Measurements from ENCODE around the gene ROM1. TPM values are rescaled to one million over a fixed set of nuclear protein-coding genes. Genes with fewer than 3 reads are reported as not detected.

ROM1 gene
- total RNA-seq, 1 experiment from 2014 or later: 0.79 TPM

GRCh38 chr11:62664405-62665074 is 51.5 kb downstream of the ROM1 start:
- peak; percentile 53 for DNase-seq (ENCODE audit: low read depth, low spot score)
- in situ Hi-C loops (cut with HindIII; ENCODE audit: low pct_unique_long_range_greater_than_20kb, low sequenced_read_pairs): no loop called here

Small RNAs within 50 kb of the gene (small RNA-seq; reads per million reads assigned to genes)
- gene AP001458.1 (0 reads per million in 2 experiments), gene MIR6747 (0 reads per million in 2 experiments)

Other genes with a start within 250 kb of the ROM1 start
- gene SCGB1A1, start 194.2 kb upstream of the ROM1 start, total RNA-seq (2014; rRNA removed; shearing (Covaris generic)): not detected in 2 replicates
- 11.3 and 14.3 TPM in 2 replicates for gene AHNAK, start 66.5 kb upstream of the ROM1 start, total RNA-seq (2014; rRNA removed; shearing (Covaris generic))
- gene EEF1G, start 39.4 kb upstream of the ROM1 start, total RNA-seq (2014; rRNA removed; shearing (Covaris generic)): 1,631 and 1,643 TPM in 2 replicates
- gene TUT1, start 21.7 kb upstream of the ROM1 start, total RNA-seq (2014; rRNA removed; shearing (Covaris generic)): 6.0 and 7.3 TPM in 2 replicates
- 55.4 and 56.3 TPM in 2 replicates for gene MTA2, start 11.4 kb upstream of the ROM1 start, total RNA-seq (2014; rRNA removed; shearing (Covaris generic))
- 9.1 and 9.7 TPM in 2 replicates for gene EML3, start 482 bp upstream of the ROM1 start, total RNA-seq (2014; rRNA removed; shearing (Covaris generic))
- 66.7 and 70.2 TPM in 2 replicates for gene B3GAT3, start 8.7 kb downstream of the ROM1 start, total RNA-seq (2014; rRNA removed; shearing (Covaris generic))
- gene GANAB, start 33.4 kb downstream of the ROM1 start, total RNA-seq (2014; rRNA removed; shearing (Covaris generic)): 141 and 170 TPM in 2 replicates
- gene INTS5, start 40.0 kb downstream of the ROM1 start, total RNA-seq (2014; rRNA removed; shearing (Covaris generic)): 11.8 and 14.1 TPM in 2 replicates
- 48.5 and 73.7 TPM in 2 replicates for gene C11orf98, start 52.0 kb downstream of the ROM1 start, total RNA-seq (2014; rRNA removed; shearing (Covaris generic))
- gene CSKMT, start 52.1 kb downstream of the ROM1 start, total RNA-seq (2014; rRNA removed; shearing (Covaris generic)): 4.5 and 6.5 TPM in 2 replicates
- gene UQCC3, start 58.4 kb downstream of the ROM1 start, total RNA-seq (2014; rRNA removed; shearing (Covaris generic)): 10.2 and 10.3 TPM in 2 replicates
- 3.6 and 3.9 TPM in 2 replicates for gene LBHD1, start 59.0 kb downstream of the ROM1 start, total RNA-seq (2014; rRNA removed; shearing (Covaris generic))
- gene UBXN1, start 65.8 kb downstream of the ROM1 start, total RNA-seq (2014; rRNA removed; shearing (Covaris generic)): 97.2 and 100 TPM in 2 replicates
- 1.1 and 1.3 TPM in 2 replicates for gene LRRN4CL, start 76.3 kb downstream of the ROM1 start, total RNA-seq (2014; rRNA removed; shearing (Covaris generic))
- gene BSCL2, start 94.2 kb downstream of the ROM1 start, total RNA-seq (2014; rRNA removed; shearing (Covaris generic)): 90.7 and 98.1 TPM in 2 replicates
- gene GNG3, start 94.4 kb downstream of the ROM1 start, total RNA-seq (2014; rRNA removed; shearing (Covaris generic)): not detected in 2 replicates
- 4.1 and 5.1 TPM in 2 replicates for gene HNRNPUL2, start 114.2 kb downstream of the ROM1 start, total RNA-seq (2014; rRNA removed; shearing (Covaris generic))
- 25.0 and 25.4 TPM in 2 replicates for gene TTC9C, start 115.2 kb downstream of the ROM1 start, total RNA-seq (2014; rRNA removed; shearing (Covaris generic))
- gene ZBTB3, start 140.9 kb downstream of the ROM1 start, total RNA-seq (2014; rRNA removed; shearing (Covaris generic)): 5.0 and 5.2 TPM in 2 replicates
- 85.8 and 95.1 TPM in 2 replicates for gene POLR2G, start 148.3 kb downstream of the ROM1 start, total RNA-seq (2014; rRNA removed; shearing (Covaris generic))
- 19.7 and 22.6 TPM in 2 replicates for gene TAF6L, start 158.1 kb downstream of the ROM1 start, total RNA-seq (2014; rRNA removed; shearing (Covaris generic))
- gene TMEM179B, start 174.1 kb downstream of the ROM1 start, total RNA-seq (2014; rRNA removed; shearing (Covaris generic)): 83.6 and 95.0 TPM in 2 replicates
- gene TMEM223, start 178.7 kb downstream of the ROM1 start, total RNA-seq (2014; rRNA removed; shearing (Covaris generic)): 23.6 and 23.9 TPM in 2 replicates
- gene NXF1, start 192.2 kb downstream of the ROM1 start, total RNA-seq (2014; rRNA removed; shearing (Covaris generic)): 11.4 and 16.3 TPM in 2 replicates
- gene STX5, start 218.8 kb downstream of the ROM1 start, total RNA-seq (2014; rRNA removed; shearing (Covaris generic)): 16.1 and 18.1 TPM in 2 replicates
- not detected in 2 replicates for gene TEX54, start 219.6 kb downstream of the ROM1 start, total RNA-seq (2014; rRNA removed; shearing (Covaris generic))
- gene WDR74, start 226.3 kb downstream of the ROM1 start, total RNA-seq (2014; rRNA removed; shearing (Covaris generic)): 61.2 and 61.4 TPM in 2 replicates